ENCODE measurements around the gene TTC34. TPM values are rescaled to one million over a fixed set of nuclear protein-coding genes. Genes with fewer than 3 reads are reported as not detected.

Gene TTC34
- total RNA-seq, 1 experiment from 2014 or later = 0.42 TPM

GRCh38 chr1:2832506-2833453 lies 31.3 kb upstream of the TTC34 start:
- Histone ChIP-seq H3K27me3 (ENCODE audit: control insufficient read depth, insufficient read depth, low read length) (no peaks in the 10 kb centered on the region), H3K36me3 (replicated peaks; ENCODE audit: control insufficient read depth, insufficient read depth, low read length) (no peaks in the 10 kb centered on the region), H3K4me3 (ENCODE audit: insufficient read depth, low read depth, low read length) (no peak overlapping the region)
- no peak for DNase-seq

GRCh38 chr1:2831596-2832212 lies 30.2 kb upstream of the TTC34 start:
- DNase-seq = no peak
- no peaks in the 10 kb centered on the region for H3K27me3 ChIP-seq (ENCODE audit: control insufficient read depth, insufficient read depth, low read length)
- no peaks in the 10 kb centered on the region for H3K36me3 ChIP-seq (replicated peaks; ENCODE audit: control insufficient read depth, insufficient read depth, low read length)
- no peak overlapping the region for H3K4me3 ChIP-seq (ENCODE audit: insufficient read depth, low read depth, low read length)

- DNase-seq = no peak
- no peak overlapping the region for H3K4me3 ChIP-seq (ENCODE audit: insufficient read depth, low read depth, low read length)
- H3K27me3 ChIP-seq (ENCODE audit: control insufficient read depth, insufficient read depth, low read length) = no peaks in the 10 kb centered on the region
- no peaks in the 10 kb centered on the region for H3K36me3 ChIP-seq (replicated peaks; ENCODE audit: control insufficient read depth, insufficient read depth, low read length)
These were observed 29.4 kb upstream of the TTC34 start for GRCh38 chr1:2830761-2831425.

- H3K36me3 ChIP-seq (replicated peaks; ENCODE audit: control insufficient read depth, insufficient read depth, low read length) = no peaks in the 10 kb centered on the region
- no peak for DNase-seq
- no peak overlapping the region for H3K4me3 ChIP-seq (ENCODE audit: insufficient read depth, low read depth, low read length)
- no peaks in the 10 kb centered on the region for H3K27me3 ChIP-seq (ENCODE audit: control insufficient read depth, insufficient read depth, low read length)
These were observed 28.5 kb upstream of the TTC34 start for GRCh38 chr1:2829846-2830615.

- no peaks in the 10 kb centered on the region for H3K36me3 ChIP-seq (replicated peaks; ENCODE audit: control insufficient read depth, insufficient read depth, low read length)
- H3K27me3 ChIP-seq (ENCODE audit: control insufficient read depth, insufficient read depth, low read length) = no peaks in the 10 kb centered on the region
- no peak for DNase-seq
- no peak overlapping the region for H3K4me3 ChIP-seq (ENCODE audit: insufficient read depth, low read depth, low read length)
These were observed 27.2 kb upstream of the TTC34 start for GRCh38 chr1:2828586-2829250.

- H3K36me3 ChIP-seq (replicated peaks; ENCODE audit: control insufficient read depth, insufficient read depth, low read length) = no peaks in the 10 kb centered on the region
- H3K4me3 ChIP-seq (ENCODE audit: insufficient read depth, low read depth, low read length) = no peak overlapping the region
- DNase-seq = no peak
- no peaks in the 10 kb centered on the region for H3K27me3 ChIP-seq (ENCODE audit: control insufficient read depth, insufficient read depth, low read length)
These were observed 25.3 kb upstream of the TTC34 start for GRCh38 chr1:2826736-2827292.

- Histone ChIP-seq H3K27me3 (ENCODE audit: control insufficient read depth, insufficient read depth, low read length) (no peaks in the 10 kb centered on the region), H3K36me3 (replicated peaks; ENCODE audit: control insufficient read depth, insufficient read depth, low read length) (no peaks in the 10 kb centered on the region), H3K4me3 (ENCODE audit: insufficient read depth, low read depth, low read length) (no peak overlapping the region)
- no peak for DNase-seq
These were observed 24.8 kb upstream of the TTC34 start for GRCh38 chr1:2826316-2826715.

- DNase-seq = no peak
- Histone ChIP-seq H3K4me3 (ENCODE audit: insufficient read depth, low read depth, low read length) (no peak overlapping the region), H3K27me3 (ENCODE audit: control insufficient read depth, insufficient read depth, low read length) (no peaks in the 10 kb centered on the region)
These were observed 24.1 kb upstream of the TTC34 start for GRCh38 chr1:2825487-2826189.

GRCh38 chr1:2824999-2825398 lies 23.5 kb upstream of the TTC34 start:
- no peaks in the 10 kb centered on the region for H3K27me3 ChIP-seq (ENCODE audit: control insufficient read depth, insufficient read depth, low read length)
- no peak overlapping the region for H3K4me3 ChIP-seq (ENCODE audit: insufficient read depth, low read depth, low read length)
- H3K36me3 ChIP-seq (replicated peaks; ENCODE audit: control insufficient read depth, insufficient read depth, low read length) = no peaks in the 10 kb centered on the region
- no peak for DNase-seq

More at GRCh38 chr1:2825487-2826189, 24.1 kb upstream of the TTC34 start:
- H3K36me3 ChIP-seq (replicated peaks; ENCODE audit: control insufficient read depth, insufficient read depth, low read length) = no peaks in the 10 kb centered on the region

GRCh38 chr1:2823921-2824610 lies 22.6 kb upstream of the TTC34 start:
- H3K4me3 ChIP-seq (ENCODE audit: insufficient read depth, low read depth, low read length) = no peak overlapping the region
- no peaks in the 10 kb centered on the region for H3K27me3 ChIP-seq (ENCODE audit: control insufficient read depth, insufficient read depth, low read length)
- no peaks in the 10 kb centered on the region for H3K36me3 ChIP-seq (replicated peaks; ENCODE audit: control insufficient read depth, insufficient read depth, low read length)
- DNase-seq = no peak

GRCh38 chr1:2822621-2823145 lies 21.2 kb upstream of the TTC34 start:
- Histone ChIP-seq H3K36me3 (replicated peaks; ENCODE audit: control insufficient read depth, insufficient read depth, low read length) (no peaks in the 10 kb centered on the region), H3K27me3 (ENCODE audit: control insufficient read depth, insufficient read depth, low read length) (no peaks in the 10 kb centered on the region), H3K4me3 (ENCODE audit: insufficient read depth, low read depth, low read length) (no peak overlapping the region)
- DNase-seq = no peak

GRCh38 chr1:2821966-2822620 lies 20.6 kb upstream of the TTC34 start:
- H3K27me3 ChIP-seq (ENCODE audit: control insufficient read depth, insufficient read depth, low read length) = no peaks in the 10 kb centered on the region
- no peaks in the 10 kb centered on the region for H3K36me3 ChIP-seq (replicated peaks; ENCODE audit: control insufficient read depth, insufficient read depth, low read length)
- no peak for DNase-seq
- H3K4me3 ChIP-seq (ENCODE audit: insufficient read depth, low read depth, low read length) = no peak overlapping the region

Data from H7 (cell line).